Motor neuron (in vitro differentiated cells): ENCODE data around the gene WDR44. TPM values are rescaled to one million over a fixed set of nuclear protein-coding genes. Genes with fewer than 3 reads are reported as not detected.
"Not testable (repeated sequence)": the region's sequence is repeated elsewhere in the genome, so short reads cannot be mapped to it uniquely, and the experiment has no call there.

Experiments
- ATAC-seq, 8 experiments: fragments of 200-7000 bp; cut with Tn5 transposase; replicated peaks in 6 of 8; 2 replicates each; pipeline ENCODE4 v1.8.0; 2021; ENCODE audit warnings: mild to moderate bottlenecking in 8 of 8, moderate library complexity in 8 of 8
- H3K27ac ChIP-seq, 2 donors: fragments of 250-450 bp; sonication (Bioruptor Pico); 2 replicates each; pipeline ENCODE4 v1.9.0; 2021; ENCODE audit warnings: antibody characterized with exemption in 2 of 2, mild to moderate bottlenecking in 2 of 2, moderate library complexity in 1 of 2
- H3K4me1 ChIP-seq, 2 donors: fragments of 250-450 bp; sonication (Bioruptor Pico); replicated peaks in 1 of 2; 2 replicates each; pipeline ENCODE4 v1.6.1; 2021; ENCODE audit warnings: antibody characterized with exemption in 2 of 2, mild to moderate bottlenecking in 2 of 2, moderate library complexity in 1 of 2
- H3K4me3 ChIP-seq, 5 donors: fragments of 250-450 bp; sonication (Bioruptor Pico); 2 replicates each; pipeline ENCODE4 v1.9.0; 2021; ENCODE audit warnings: antibody characterized with exemption in 5 of 5, mild to moderate bottlenecking in 5 of 5, moderate library complexity in 4 of 5
- WGBS, 10 experiments: fragments of 450-650 bp; shearing (Covaris generic); methylation state at CpG; one replicate each; pipeline ENCODE4 v1.0.0; 2022; 5-methylcytosine and 5-hydroxymethylcytosine counted together
- in situ Hi-C, 9 experiments: fragments of 400-800 bp; cut with MboI; loops; one replicate each; pipeline ENCODE4 v1.15.0; 2021; ENCODE audit warnings: low sequenced_read_pairs in 9 of 9, low pct_unique_long_range_greater_than_20kb in 2 of 9; ENCODE audit not compliant: unreplicated experiment in 9 of 9
- total RNA-seq, 8 experiments: library from RNA; unstranded; fragments of 300-600 nt; gene quantifications; 2 replicates each; pipeline versions ENCODE4 v1.2.3 to v1.2.4, GENCODE V29; 2022

The WDR44 gene
- total RNA-seq, 8 experiments from 2014 or later: 6.8 to 19.7 (median 13.2) TPM

- no peak overlapping the region for H3K27ac ChIP-seq
- no peaks in the 10 kb centered on the region for H3K4me1 ChIP-seq
- in situ Hi-C loops: loop anchor here in 1 of 9 experiments (25.0 kb wide), 1 partner anchor 123 kb away; no protein-coding TSS in a partner anchor
- H3K4me3 ChIP-seq: no peak overlapping the region
- no peak for ATAC-seq
- WGBS, 10 experiments: 57 to 87% (median 78%) methylated on average over 3 to 6 of the region's 6 CpGs; no CpG with 5 or more reads in 4 of the 10 experiments
Measured at GRCh38 chrX:118464501-118464900, 118.6 kb downstream of the WDR44 start.

- ATAC-seq: no peak
- in situ Hi-C loops: loop anchor here in 1 of 9 experiments (25.0 kb wide), 1 partner anchor 119 kb away; no protein-coding TSS in a partner anchor
- no peaks in the 10 kb centered on the region for H3K4me1 ChIP-seq
Measured at GRCh38 chrX:118468122-118468521, 122.2 kb downstream of the WDR44 start.

GRCh38 chrX:118470721-118471347 is 124.9 kb downstream of the WDR44 start:
- H3K27ac ChIP-seq, ATAC-seq, H3K4me1 ChIP-seq, H3K4me3 ChIP-seq: not testable (repeated sequence)
- 0 to 58% methylated on average over 1 to 5 of the region's 5 CpGs; no CpG with 5 or more reads in 8 of the 10 experiments for WGBS, 10 experiments
- in situ Hi-C loops: loop anchor here in 1 of 9 experiments (25.0 kb wide), 1 partner anchor 116 kb away; no protein-coding TSS in a partner anchor

More at GRCh38 chrX:118468122-118468521, 122.2 kb downstream of the WDR44 start:
- Histone ChIP-seq H3K4me3 (no peak overlapping the region), H3K27ac (no peak overlapping the region)
- WGBS, 10 experiments: 65 to 90% (median 87%) methylated on average over 1 to 5 of the region's 7 CpGs; no CpG with 5 or more reads in 6 of the 10 experiments

- no peaks in the 10 kb centered on the region for H3K4me1 ChIP-seq
- no peak overlapping the region for H3K27ac ChIP-seq
- no peak overlapping the region for H3K4me3 ChIP-seq
- in situ Hi-C loops: loop anchor here in 1 of 9 experiments (25.0 kb wide), 1 partner anchor 113 kb away; no protein-coding TSS in a partner anchor
- whole genome bisulfite sequencing, 10 experiments: 19 to 100% (median 73%) methylated on average over 1 to 5 of the region's 6 CpGs; no CpG with 5 or more reads in 2 of the 10 experiments
- no peak for ATAC-seq
Measured at GRCh38 chrX:118474586-118474985, 128.7 kb downstream of the WDR44 start.

GRCh38 chrX:118475903-118476302 is 130.0 kb downstream of the WDR44 start:
- WGBS, 10 experiments: 23 to 100% (median 80%) methylated on average over 1 to 4 of the region's 4 CpGs; no CpG with 5 or more reads in 5 of the 10 experiments
- no peak for ATAC-seq

GRCh38 chrX:118480172-118480571 is 134.3 kb downstream of the WDR44 start:
- peak in 2 of 8 experiments; percentile 56 to 95 for ATAC-seq
- in situ Hi-C loops: loop anchor here in 1 of 9 experiments (25.0 kb wide), 1 partner anchor 107 kb away; no protein-coding TSS in a partner anchor
- H3K4me3 ChIP-seq: no peak overlapping the region
- no peaks in the 10 kb centered on the region for H3K4me1 ChIP-seq
- WGBS, 10 experiments: 0 to 50% (median 0%) methylated on average over 1 of the region's 1 CpG; no CpG with 5 or more reads in 7 of the 10 experiments
- no peak overlapping the region for H3K27ac ChIP-seq

More at GRCh38 chrX:118475903-118476302, 130.0 kb downstream of the WDR44 start:
- H3K4me3 ChIP-seq: no peak overlapping the region
- no peak overlapping the region for H3K27ac ChIP-seq
- H3K4me1 ChIP-seq: no peaks in the 10 kb centered on the region
- in situ Hi-C loops: loop anchor here in 1 of 9 experiments (25.0 kb wide), 1 partner anchor 111 kb away; no protein-coding TSS in a partner anchor

- ATAC-seq: not testable (repeated sequence)
- 45 to 93% (median 60%) methylated on average over 1 to 2 of the region's 4 CpGs; no CpG with 5 or more reads in 7 of the 10 experiments for WGBS, 10 experiments
- in situ Hi-C loops: loop anchor here in 1 of 9 experiments (25.0 kb wide), 1 partner anchor 105 kb away; no protein-coding TSS in a partner anchor
Measured at GRCh38 chrX:118482384-118482783, 136.5 kb downstream of the WDR44 start.

GRCh38 chrX:118484216-118484903 is 138.5 kb downstream of the WDR44 start:
- Histone ChIP-seq H3K4me1 (no peaks in the 10 kb centered on the region), H3K27ac (no peak overlapping the region), H3K4me3 (no peak overlapping the region)
- 54 to 100% (median 100%) methylated on average over 1 to 9 of the region's 9 CpGs; no CpG with 5 or more reads in 5 of the 10 experiments for WGBS, 10 experiments
- no peak for ATAC-seq
- in situ Hi-C loops: loop anchor here in 1 of 9 experiments (25.0 kb wide), 1 partner anchor 103 kb away; no protein-coding TSS in a partner anchor

More at GRCh38 chrX:118482384-118482783, 136.5 kb downstream of the WDR44 start:
- H3K4me3 ChIP-seq, H3K4me1 ChIP-seq, H3K27ac ChIP-seq: not testable (repeated sequence)

- H3K4me1 ChIP-seq, H3K27ac ChIP-seq, ATAC-seq, H3K4me3 ChIP-seq: not testable (repeated sequence)
- WGBS, 10 experiments: 100% methylated on average over 1 of the region's 1 CpG; no CpG with 5 or more reads in 9 of the 10 experiments
- in situ Hi-C loops: loop anchor here in 1 of 9 experiments (25.0 kb wide), 1 partner anchor 101 kb away; no protein-coding TSS in a partner anchor
Measured at GRCh38 chrX:118486693-118487092, 140.8 kb downstream of the WDR44 start.

GRCh38 chrX:118493016-118493415 is 147.1 kb downstream of the WDR44 start:
- Histone ChIP-seq H3K4me1 (peaks cover 6 to 12% of the 10 kb centered on the region in 2 donors), H3K27ac (no peak overlapping the region), H3K4me3 (no peak overlapping the region)
- 46 to 100% (median 75%) methylated on average over 1 to 3 of the region's 3 CpGs; no CpG with 5 or more reads in 5 of the 10 experiments for WGBS, 10 experiments
- ATAC-seq: no peak
- in situ Hi-C loops: loop anchor here in 1 of 9 experiments (25.0 kb wide), 1 partner anchor 94 kb away; no protein-coding TSS in a partner anchor

GRCh38 chrX:118493653-118494297 is 147.9 kb downstream of the WDR44 start:
- Histone ChIP-seq H3K4me1 (peaks cover 12 to 13% of the 10 kb centered on the region in 2 donors), H3K27ac (no peak overlapping the region), H3K4me3 (no peak overlapping the region)
- in situ Hi-C loops: loop anchor here in 1 of 9 experiments (25.0 kb wide), 1 partner anchor 94 kb away; no protein-coding TSS in a partner anchor
- WGBS, 10 experiments: 40 to 100% (median 47%) methylated on average over 1 to 3 of the region's 3 CpGs; no CpG with 5 or more reads in 6 of the 10 experiments
- ATAC-seq: no peak
